ENCODE measurements around the gene TPI1. TPM values are rescaled to one million over a fixed set of nuclear protein-coding genes. Genes with fewer than 3 reads are reported as not detected.

Gene TPI1
- polyA plus RNA-seq, 1 of the 3 experiments (the other 2 are of a cell fraction) = 1,175 TPM

- Histone ChIP-seq H3K9me2 (no peaks in the 10 kb centered on the region), H3K9ac (no peak overlapping the region), H3K27me3 (ENCODE audit: insufficient read depth) (no peaks in the 10 kb centered on the region), H3K36me3 (replicated peaks in 1 of 2; ENCODE audit: control insufficient read depth in 1 of 2, insufficient read depth in 2 of 2, low read length in 1 of 2) (peaks cover 28 to 38% of the 10 kb centered on the region in 2 experiments), H3K4me1 (ENCODE audit: control insufficient read depth in 1 of 2, insufficient read depth in 2 of 2, low read depth in 1 of 2, low read length in 1 of 2) (peaks cover 5 to 23% of the 10 kb centered on the region in 2 experiments; a peak in 2 of 4 replicates), H3K4me2 (no peak overlapping the region), H3K4me3 (ENCODE audit: low read depth in 2 of 2, low read length in 1 of 2) (no peak overlapping the region), H3K79me2 (ENCODE audit: insufficient read depth) (peaks cover 31% of the 10 kb centered on the region), H3K27ac (ENCODE audit: low read depth in 2 of 2, low read length in 1 of 2) (no peak overlapping the region), H3F3A (replicated peaks; ENCODE audit: insufficient read depth) (peaks cover 5% of the 10 kb centered on the region), H2AFZ (ENCODE audit: low read depth) (no peak overlapping the region), H3K9me3 (no peaks in the 10 kb centered on the region), H4K20me1 (ENCODE audit: insufficient read depth) (0 out of 2 replicates have a peak, but pooled peaks cover 8% of the 10 kb centered on the region)
- ChIA-PET POLR2A (interaction anchor here (4.0 kb wide), 1 partner anchor 21 kb away, joined by 25 read pairs; the partner anchor contains the start of genes CDCA3 and USP5), CTCF (interaction anchor here (0.9 to 14.1 kb wide), 6 partner anchors 17 to 77 kb away, joined by 3 to 246 read pairs (median 46); partner anchors contain the start of genes CDCA3, GNB3, MLF2 and PTMS)
- no peak for DNase-seq
- TF ChIP-seq FOXM1 (IDR thresholded peaks at IDR 0.05; ENCODE audit: low read depth) (no peak), ZBTB33 (IDR thresholded peaks at IDR 0.05; ENCODE audit: borderline replicate concordance, low read depth) (no peak), PBX3 (IDR thresholded peaks at IDR 0.05) (no peak), MAX (IDR thresholded peaks at IDR 0.05; ENCODE audit: low read depth) (no peak), NFIC (IDR thresholded peaks at IDR 0.05; ENCODE audit: borderline replicate concordance) (no peak), USF1 (IDR thresholded peaks at IDR 0.05; ENCODE audit: borderline replicate concordance, low read depth) (no peak), GABPA (IDR thresholded peaks at IDR 0.05; ENCODE audit: low read depth) (no peak), TEAD4 (IDR thresholded peaks at IDR 0.05; ENCODE audit: borderline replicate concordance, insufficient read depth) (no peak), IRF3 (IDR thresholded peaks at IDR 0.05; ENCODE audit: low read depth, low read length) (no peak), SMC3 (IDR thresholded peaks at IDR 0.05; ENCODE audit: low read depth, low read length) (no peak), YY1 (IDR thresholded peaks at IDR 0.05; ENCODE audit: low read depth) (no peak), RCOR1 (IDR thresholded peaks at IDR 0.05; ENCODE audit: low read length) (no peak), GATA2 (CRISPR knock-in tag; IDR thresholded peaks at IDR 0.05) (no peak), MEF2A (IDR thresholded peaks at IDR 0.05; ENCODE audit: borderline replicate concordance, low read depth) (no peak), MXI1 (IDR thresholded peaks at IDR 0.05; ENCODE audit: low read depth, low read length) (no peak)
- WGBS (ENCODE audit: low lambda C conversion rate) = 100% methylated on average over 2 of the region's 6 CpGs
These were observed 36.3 kb upstream of the TPI1 start for GRCh38 chr12:6830999-6831398.

Measured in SK-N-SH (cell line).